H9 (cell line): ENCODE data around the gene TDRD5. TPM values are rescaled to one million over a fixed set of nuclear protein-coding genes. Genes with fewer than 3 reads are reported as not detected.

Experiments
- DNase-seq: peaks from one replicate; pipeline ENCODE4 v3.0.0-alpha.2; 2017
- H2AFZ ChIP-seq: one replicate; pipeline ENCODE4 v1.6.1; 2013; ENCODE audit warnings: mild to moderate bottlenecking, low read length, control low read depth, moderate library complexity
- H2AK5ac ChIP-seq: 2 replicates; pipeline ENCODE4 v1.6.1; 2013; ENCODE audit warnings: low read length, control low read depth, mixed read lengths; ENCODE audit not compliant: insufficient read length
- H2BK120ac ChIP-seq: one replicate; pipeline ENCODE4 v1.6.1; 2013; ENCODE audit warnings: low read depth, mild to moderate bottlenecking, low read length, control low read depth, inconsistent platforms; ENCODE audit not compliant: poor library complexity, severe bottlenecking
- H2BK12ac ChIP-seq: 2 replicates; pipeline ENCODE4 v1.6.1; 2013; ENCODE audit warnings: low read length, control low read depth, mixed read lengths, low read depth; ENCODE audit not compliant: insufficient read length
- H2BK15ac ChIP-seq: 2 replicates; pipeline ENCODE4 v1.6.1; 2013; ENCODE audit warnings: low read depth, low read length, control low read depth
- H2BK20ac ChIP-seq: one replicate; pipeline ENCODE4 v1.6.1; 2013; ENCODE audit warnings: low read depth, mild to moderate bottlenecking, low read length, control low read depth, inconsistent platforms; ENCODE audit not compliant: poor library complexity, severe bottlenecking
- H2BK5ac ChIP-seq: 2 replicates; pipeline ENCODE4 v1.6.1; 2013; ENCODE audit warnings: low read length, control low read depth, mixed read lengths; ENCODE audit not compliant: insufficient read length
- H3K14ac ChIP-seq: 2 replicates; pipeline ENCODE4 v1.6.1; 2013; ENCODE audit warnings: low read length, control low read depth; ENCODE audit not compliant: insufficient read depth
- H3K18ac ChIP-seq: 2 replicates; pipeline ENCODE4 v1.6.1; 2013; ENCODE audit warnings: low read depth, mild to moderate bottlenecking, mixed read lengths, low read length, control low read depth; ENCODE audit not compliant: insufficient read length
- H3K23ac ChIP-seq: 2 replicates; pipeline ENCODE4 v1.6.1; 2013; ENCODE audit warnings: low read length, control low read depth, mixed read lengths, low read depth; ENCODE audit not compliant: insufficient read length
- H3K23me2 ChIP-seq: 2 replicates; pipeline ENCODE4 v1.6.1; 2013; ENCODE audit warnings: low read depth, mild to moderate bottlenecking, mixed read lengths, low read length, control low read depth; ENCODE audit not compliant: insufficient read length, poor library complexity, severe bottlenecking
- H3K27ac ChIP-seq: 2 replicates; pipeline ENCODE4 v1.5.1; 2013; ENCODE audit warnings: low read length, control low read depth, mixed read lengths, low read depth; ENCODE audit not compliant: insufficient read length
- H3K27me3 ChIP-seq: 2 replicates; pipeline ENCODE4 v1.6.1; 2013; ENCODE audit warnings: low read length, control low read depth, inconsistent platforms; ENCODE audit not compliant: insufficient read depth
- H3K4ac ChIP-seq: 2 replicates; pipeline ENCODE4 v1.6.1; 2013; ENCODE audit warnings: low read depth, mild to moderate bottlenecking, control low read depth, inconsistent platforms, low read length, moderate library complexity
- H3K4me1 ChIP-seq: 2 replicates; pipeline ENCODE4 v1.6.1; 2013; ENCODE audit warnings: low read length, control low read depth, inconsistent platforms; ENCODE audit not compliant: insufficient read depth
- H3K4me2 ChIP-seq: 2 replicates; pipeline ENCODE4 v1.6.1; 2013; ENCODE audit warnings: low read length, control low read depth, mixed read lengths; ENCODE audit not compliant: insufficient read length, insufficient read depth
- H3K56ac ChIP-seq: 2 replicates; pipeline ENCODE4 v1.6.1; 2013; ENCODE audit warnings: low read depth, mild to moderate bottlenecking, mixed read lengths, low read length, control low read depth; ENCODE audit not compliant: insufficient read length
- H3K79me1 ChIP-seq: 2 replicates; pipeline ENCODE4 v1.6.1; 2013; ENCODE audit warnings: low read depth, mild to moderate bottlenecking, moderate library complexity, low read length, control low read depth, inconsistent platforms; ENCODE audit not compliant: insufficient read depth, poor library complexity, severe bottlenecking
- H3K79me2 ChIP-seq: 2 replicates; pipeline ENCODE4 v1.6.1; 2013; ENCODE audit warnings: low read length, control low read depth, inconsistent platforms; ENCODE audit not compliant: insufficient read depth
- H3K9ac ChIP-seq: 2 replicates; pipeline ENCODE4 v1.6.1; 2013; ENCODE audit warnings: low read length, control low read depth, mixed read lengths; ENCODE audit not compliant: insufficient read length; ENCODE audit errors: extremely low read depth
- H3K9me3 ChIP-seq: one replicate; pipeline ENCODE4 v1.6.1; 2013; ENCODE audit warnings: low read depth, low read length, inconsistent platforms; ENCODE audit not compliant: control insufficient read depth
- H3T11ph ChIP-seq: one replicate; pipeline ENCODE4 v1.6.1; 2013; ENCODE audit warnings: mild to moderate bottlenecking, low read length, control low read depth, inconsistent platforms
- H4K20me1 ChIP-seq: one replicate; pipeline ENCODE4 v1.6.1; 2013; ENCODE audit not compliant: control insufficient read depth, insufficient read length, insufficient read depth
- H4K5ac ChIP-seq: 2 replicates; pipeline ENCODE4 v1.6.1; 2013; ENCODE audit warnings: low read depth, mild to moderate bottlenecking, mixed read lengths, low read length, control low read depth; ENCODE audit not compliant: insufficient read length
- H4K8ac ChIP-seq: replicated peaks from 2 replicates; pipeline ENCODE4 v1.6.1; 2013; ENCODE audit warnings: low read length, control low read depth, mixed read lengths, low read depth; ENCODE audit not compliant: insufficient read length
- H4K91ac ChIP-seq: 2 replicates; pipeline ENCODE4 v1.6.1; 2013; ENCODE audit warnings: low read depth, mild to moderate bottlenecking, moderate library complexity, mixed read lengths, low read length, control low read depth; ENCODE audit not compliant: insufficient read length
- H3K27ac Mint-ChIP-seq, 3 experiments: 2 replicates in 2 of 3; 3 replicates in 1 of 3; pipeline ENCODE4 v1.8.0; 2020 to 2021; ENCODE audit warnings: mixed read lengths in 3 of 3, mild to moderate bottlenecking in 1 of 3, moderate library complexity in 1 of 3
- H3K27me3 Mint-ChIP-seq: 2 replicates; pipeline ENCODE4 v1.8.0; 2021; ENCODE audit warnings: low read depth, mild to moderate bottlenecking, moderate library complexity, mixed read lengths
- H3K36me3 Mint-ChIP-seq, 3 experiments: 2 replicates in 2 of 3; 3 replicates in 1 of 3; pipeline ENCODE4 v1.8.0; 2020 to 2021; ENCODE audit warnings: low read depth in 3 of 3, mixed read lengths in 3 of 3; ENCODE audit not compliant: insufficient read depth in 1 of 3
- H3K4me1 Mint-ChIP-seq, 2 experiments: 2 replicates each; pipeline ENCODE4 v1.8.0; 2020; ENCODE audit warnings: mixed read lengths in 2 of 2
- H3K4me3 Mint-ChIP-seq, 2 experiments: 2 replicates in 1 of 2; 3 replicates in 1 of 2; pipeline ENCODE4 v1.8.0; 2020 to 2021; ENCODE audit warnings: mild to moderate bottlenecking in 2 of 2, mixed read lengths in 2 of 2, moderate library complexity in 1 of 2
- H3K9me3 Mint-ChIP-seq, 2 experiments: 2 replicates in 1 of 2; 3 replicates in 1 of 2; pipeline ENCODE4 v1.8.0; 2020; ENCODE audit warnings: mild to moderate bottlenecking in 2 of 2, mixed read lengths in 2 of 2, moderate library complexity in 1 of 2
- WGBS: extraction: QIAGEN DNeasy Blood & Tissue Kit; methylation state at CpG from one replicate; pipeline ENCODE4 v1.1.7; 2013; ENCODE audit warnings: missing lambda C conversion rate, low lambda C conversion rate, mixed read lengths; ENCODE audit not compliant: insufficient read length; ENCODE audit errors: extremely low coverage; 5-methylcytosine and 5-hydroxymethylcytosine counted together
- total RNA-seq: library from RNA; stranded (reverse); gene quantifications from 2 replicates; pipeline ENCODE4 v1.2.1, GENCODE V29; 2021
- TF ChIP-seq, protein P1 (sequence below): fragments of 200-600 bp; sonication (generic); conservative IDR thresholded peaks from 3 replicates; pipeline ENCODE4 v1.8.0; 2021; ENCODE audit warnings: antibody characterized with exemption, mild to moderate bottlenecking

TDRD5 gene
- total RNA-seq, 1 experiment from 2014 or later = 0.33 TPM

DNA sequence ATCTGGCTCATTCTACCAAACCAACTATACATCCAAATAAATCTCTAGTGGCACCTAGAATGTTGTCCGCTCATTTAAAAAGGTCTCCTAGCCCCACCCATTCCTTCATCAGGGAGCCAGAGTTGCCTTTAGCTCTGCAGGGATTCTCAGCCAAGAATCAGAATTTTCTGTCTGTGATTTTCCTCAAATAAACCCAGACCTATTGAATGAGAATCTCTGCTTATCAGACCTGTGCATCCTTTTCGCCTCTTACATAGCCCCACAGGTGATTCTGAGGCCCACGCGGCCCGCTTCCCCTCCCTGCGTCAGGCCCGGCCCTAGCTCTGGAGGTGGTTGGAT, 410 bp upstream of the TDRD5 start:
- Histone ChIP-seq H2BK5ac (no peak overlapping the region), H3K18ac (no peak overlapping the region), H3K23me2 (no peaks in the 10 kb centered on the region), H3K4ac (no peak overlapping the region), H2BK12ac (no peak overlapping the region), H3K9ac (no peak overlapping the region), H3K79me1 (no peaks in the 10 kb centered on the region), H2AFZ (no peak overlapping the region), H3K14ac (no peak overlapping the region), H4K91ac (no peak overlapping the region), H2BK120ac (no peak overlapping the region), H3K23ac (no peak overlapping the region), H2AK5ac (no peak overlapping the region), H4K8ac (no peak overlapping the region), H3K27ac (no peak overlapping the region), H3K27me3 (peaks cover 9% of the 10 kb centered on the region; the same call in 1 of the 2 replicates), H3K9me3 (no peaks in the 10 kb centered on the region), H3T11ph (no peak overlapping the region), H4K20me1 (no peaks in the 10 kb centered on the region), H3K56ac (no peak overlapping the region), H3K4me1 (no peaks in the 10 kb centered on the region), H2BK20ac (no peak overlapping the region), H3K79me2 (no peaks in the 10 kb centered on the region), H4K5ac (no peak overlapping the region), H2BK15ac (no peak overlapping the region), H3K4me2 (no peak overlapping the region)
- H3K36me3 Mint-ChIP-seq = peaks cover 0 to 1% (median 0%) of the 10 kb centered on the region in 3 experiments; a peak in 2 of 7 replicates
- WGBS = no CpG with 5 or more reads among the region's 7 CpGs
- no peak for DNase-seq
- H3K27ac Mint-ChIP-seq = no peak overlapping the region
- TF ChIP-seq, protein P1, sequence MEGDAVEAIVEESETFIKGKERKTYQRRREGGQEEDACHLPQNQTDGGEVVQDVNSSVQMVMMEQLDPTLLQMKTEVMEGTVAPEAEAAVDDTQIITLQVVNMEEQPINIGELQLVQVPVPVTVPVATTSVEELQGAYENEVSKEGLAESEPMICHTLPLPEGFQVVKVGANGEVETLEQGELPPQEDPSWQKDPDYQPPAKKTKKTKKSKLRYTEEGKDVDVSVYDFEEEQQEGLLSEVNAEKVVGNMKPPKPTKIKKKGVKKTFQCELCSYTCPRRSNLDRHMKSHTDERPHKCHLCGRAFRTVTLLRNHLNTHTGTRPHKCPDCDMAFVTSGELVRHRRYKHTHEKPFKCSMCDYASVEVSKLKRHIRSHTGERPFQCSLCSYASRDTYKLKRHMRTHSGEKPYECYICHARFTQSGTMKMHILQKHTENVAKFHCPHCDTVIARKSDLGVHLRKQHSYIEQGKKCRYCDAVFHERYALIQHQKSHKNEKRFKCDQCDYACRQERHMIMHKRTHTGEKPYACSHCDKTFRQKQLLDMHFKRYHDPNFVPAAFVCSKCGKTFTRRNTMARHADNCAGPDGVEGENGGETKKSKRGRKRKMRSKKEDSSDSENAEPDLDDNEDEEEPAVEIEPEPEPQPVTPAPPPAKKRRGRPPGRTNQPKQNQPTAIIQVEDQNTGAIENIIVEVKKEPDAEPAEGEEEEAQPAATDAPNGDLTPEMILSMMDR = no peak
- peaks cover 49% of the 10 kb centered on the region for H3K27me3 Mint-ChIP-seq
- peaks cover 0 to 4% of the 10 kb centered on the region in 2 experiments; a peak in 2 of 4 replicates for H3K4me1 Mint-ChIP-seq
- no peak overlapping the region for H3K4me3 Mint-ChIP-seq
- peaks cover 3 to 7% of the 10 kb centered on the region in 2 experiments; a peak in 4 of 5 replicates for H3K9me3 Mint-ChIP-seq
